Activated B cell treated with CpG ODN at 0.5 μM for 24 hours (primary cell): Measurements from ENCODE around the gene ANKRD31. TPM values are rescaled to one million over a fixed set of nuclear protein-coding genes. Genes with fewer than 3 reads are reported as not detected.
"Not testable (repeated sequence)": the region's sequence is repeated elsewhere in the genome, so short reads cannot be mapped to it uniquely, and the experiment has no call there.

Experiments
- ATAC-seq: fragments of 200-7000 bp; cut with Tn5 transposase; one replicate; pipeline ENCODE4 v1.10.0; 2021; ENCODE audit warnings: low read depth, mild to moderate bottlenecking, moderate library complexity
- CTCF ChIA-PET: fragments of 350-600 bp; sonication (Branson Sonifier 250); formaldehyde crosslinking; loops from one replicate; lab custom pipeline; 2021; ENCODE audit warnings: antibody characterized with exemption; lab: Charles Lee
- POLR2A ChIA-PET: fragments of 350-600 bp; sonication (Branson Sonifier 250); formaldehyde crosslinking; loops from one replicate; lab custom pipeline; 2021; ENCODE audit warnings: antibody characterized with exemption; lab: Charles Lee
- DNase-seq: peaks from one replicate; pipeline ENCODE4 v3.0.0; 2022
- H3K27ac Mint-ChIP-seq: one replicate; pipeline ENCODE4 v1.8.0; 2020; ENCODE audit warnings: mixed read lengths
- H3K27me3 Mint-ChIP-seq: one replicate; pipeline ENCODE4 v1.8.0; 2021; ENCODE audit warnings: mixed read lengths
- H3K36me3 Mint-ChIP-seq: one replicate; pipeline ENCODE4 v1.8.0; 2021; ENCODE audit warnings: low read depth, mixed read lengths
- H3K4me1 Mint-ChIP-seq: one replicate; pipeline ENCODE4 v1.8.0; 2021; ENCODE audit warnings: mixed read lengths
- H3K4me3 Mint-ChIP-seq: one replicate; pipeline ENCODE4 v1.8.0; 2020; ENCODE audit warnings: mild to moderate bottlenecking, mixed read lengths
- H3K9me3 Mint-ChIP-seq: one replicate; pipeline ENCODE4 v1.8.0; 2020; ENCODE audit warnings: mixed read lengths
- CTCF ChIP-seq: fragments of 200-600 bp; IDR thresholded peaks from one replicate; pipeline ENCODE4 v1.8.0; 2022; ENCODE audit warnings: antibody characterized with exemption, mild to moderate bottlenecking
- intact Hi-C: fragments of 100-400 bp; cut with micrococcal nuclease; formaldehyde crosslinking; loops from one replicate; pipeline ENCODE4 v1.15.1; 2024
- total RNA-seq: library from RNA; stranded (reverse); gene quantifications from 2 replicates; pipeline ENCODE4 v1.2.3, GENCODE V29; 2022

The ANKRD31 gene
- total RNA-seq, 1 donor from 2014 or later = 0.13 TPM

- no peak overlapping the region for H3K4me3 Mint-ChIP-seq
- no peak for ATAC-seq
- intact Hi-C loops = no loop called here
Observed at GRCh38 chr5:75168026-75168735, 68.5 kb downstream of the ANKRD31 start.

GRCh38 chr5:75167345-75167744, 69.3 kb downstream of the ANKRD31 start:
- no peaks in the 10 kb centered on the region for H3K9me3 Mint-ChIP-seq
- H3K36me3 Mint-ChIP-seq = no peaks in the 10 kb centered on the region
- no peaks in the 10 kb centered on the region for H3K4me1 Mint-ChIP-seq
- intact Hi-C loops = no loop called here
- POLR2A ChIA-PET = no interaction called here
- DNase-seq = no peak
- TF ChIP-seq CTCF = no peak
- H3K27ac Mint-ChIP-seq = no peak overlapping the region
- H3K27me3 Mint-ChIP-seq = no peaks in the 10 kb centered on the region
- CTCF ChIA-PET = no interaction called here
- ATAC-seq = no peak
- no peak overlapping the region for H3K4me3 Mint-ChIP-seq

More at GRCh38 chr5:75168026-75168735, 68.5 kb downstream of the ANKRD31 start:
- ChIA-PET POLR2A (no interaction called here), CTCF (no interaction called here)
- no peaks in the 10 kb centered on the region for H3K27me3 Mint-ChIP-seq
- H3K27ac Mint-ChIP-seq = no peak overlapping the region
- no peak for DNase-seq
- TF ChIP-seq CTCF = no peak
- no peaks in the 10 kb centered on the region for H3K36me3 Mint-ChIP-seq
- H3K4me1 Mint-ChIP-seq = no peaks in the 10 kb centered on the region
- peaks cover 1% of the 10 kb centered on the region for H3K9me3 Mint-ChIP-seq

GRCh38 chr5:75161508-75161907, 75.2 kb downstream of the ANKRD31 start:
- CTCF ChIA-PET, ATAC-seq, H3K36me3 Mint-ChIP-seq, DNase-seq, H3K4me3 Mint-ChIP-seq, POLR2A ChIA-PET, H3K4me1 Mint-ChIP-seq, H3K27me3 Mint-ChIP-seq, H3K27ac Mint-ChIP-seq, intact Hi-C loops: not testable (repeated sequence)
- peaks cover 35% of the 10 kb centered on the region for H3K9me3 Mint-ChIP-seq

GRCh38 chr5:75156585-75156984, 80.1 kb downstream of the ANKRD31 start:
- TF ChIP-seq CTCF = no peak
- CTCF ChIA-PET = no interaction called here
- ATAC-seq (no peak), DNase-seq (no peak)
- H3K27ac Mint-ChIP-seq = no peak overlapping the region
- no peaks in the 10 kb centered on the region for H3K4me1 Mint-ChIP-seq
- no peak overlapping the region for H3K4me3 Mint-ChIP-seq
- peaks cover 4% of the 10 kb centered on the region for H3K27me3 Mint-ChIP-seq
- peaks cover 33% of the 10 kb centered on the region for H3K9me3 Mint-ChIP-seq
- POLR2A ChIA-PET = no interaction called here
- peaks cover 3% of the 10 kb centered on the region for H3K36me3 Mint-ChIP-seq
- intact Hi-C loops = no loop called here

- H3K27ac Mint-ChIP-seq = no peak overlapping the region
Observed at GRCh38 chr5:75152860-75153259, 83.8 kb downstream of the ANKRD31 start.

More at GRCh38 chr5:75152860-75153259, 83.8 kb downstream of the ANKRD31 start:
- no peaks in the 10 kb centered on the region for H3K4me1 Mint-ChIP-seq
- POLR2A ChIA-PET = no interaction called here
- H3K9me3 Mint-ChIP-seq = peaks cover 13% of the 10 kb centered on the region
- DNase-seq = no peak
- no peak overlapping the region for H3K4me3 Mint-ChIP-seq
- intact Hi-C loops = no loop called here
- CTCF ChIA-PET = no interaction called here
- no peak for ATAC-seq
- peaks cover 3% of the 10 kb centered on the region for H3K36me3 Mint-ChIP-seq
- peaks cover 4% of the 10 kb centered on the region for H3K27me3 Mint-ChIP-seq
- no peak for TF ChIP-seq CTCF
